ENCODE measurements around the gene SLC5A10. TPM values are rescaled to one million over a fixed set of nuclear protein-coding genes. Genes with fewer than 3 reads are reported as not detected.
"Not testable (repeated sequence)": the region's sequence is repeated elsewhere in the genome, so short reads cannot be mapped to it uniquely, and the experiment has no call there.

SLC5A10 gene
- total RNA-seq, 1 donor from 2014 or later, result not detected

DNA sequence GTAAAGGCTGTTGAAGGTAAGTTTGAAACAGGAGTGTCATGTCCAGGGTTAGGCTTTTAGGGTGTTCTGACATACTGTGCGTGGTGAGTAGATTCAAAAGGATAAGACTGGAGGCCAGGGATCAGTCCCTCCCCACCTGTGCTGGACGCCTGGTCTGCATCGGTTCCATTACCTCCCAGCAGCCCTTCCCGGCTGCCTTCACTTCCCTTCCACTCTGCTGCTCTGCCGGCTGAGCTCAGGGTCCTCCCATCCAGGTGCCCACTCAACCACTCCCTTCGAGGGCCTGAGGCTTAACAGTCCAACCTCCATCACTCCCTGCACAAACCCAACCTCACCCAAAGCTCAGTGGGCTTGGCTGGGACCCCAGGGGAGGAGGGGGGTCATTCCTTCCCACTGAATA is 4.1 kb upstream of the SLC5A10 start:
- DNase-seq, result no peak

DNA sequence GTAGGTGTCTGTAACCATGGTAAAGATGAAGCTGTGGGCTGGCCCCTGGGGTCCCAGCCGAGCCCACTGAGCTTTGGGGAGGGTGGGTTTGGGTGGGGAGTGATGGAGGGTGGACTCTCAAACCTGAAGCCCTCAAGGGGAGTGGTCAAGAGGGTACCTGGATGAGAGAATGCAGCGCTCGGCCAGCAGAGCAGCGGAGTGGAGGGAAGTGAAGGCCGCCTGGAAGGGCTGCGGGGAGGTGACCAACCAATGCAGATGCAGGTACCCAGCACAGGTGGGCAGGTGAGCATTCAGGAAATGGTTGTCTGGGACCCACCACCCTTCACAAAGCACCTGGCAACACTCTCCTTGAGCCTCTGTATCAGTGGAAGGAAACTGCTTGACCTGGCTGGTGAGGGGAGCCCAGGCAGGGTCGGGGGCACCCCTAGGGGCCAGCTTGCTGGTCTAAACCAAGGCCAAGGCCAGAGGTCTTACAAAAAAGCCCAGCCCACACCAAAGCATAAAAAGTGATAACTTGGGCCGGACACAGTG is 3.4 kb upstream of the SLC5A10 start:
- no peak for DNase-seq

DNA sequence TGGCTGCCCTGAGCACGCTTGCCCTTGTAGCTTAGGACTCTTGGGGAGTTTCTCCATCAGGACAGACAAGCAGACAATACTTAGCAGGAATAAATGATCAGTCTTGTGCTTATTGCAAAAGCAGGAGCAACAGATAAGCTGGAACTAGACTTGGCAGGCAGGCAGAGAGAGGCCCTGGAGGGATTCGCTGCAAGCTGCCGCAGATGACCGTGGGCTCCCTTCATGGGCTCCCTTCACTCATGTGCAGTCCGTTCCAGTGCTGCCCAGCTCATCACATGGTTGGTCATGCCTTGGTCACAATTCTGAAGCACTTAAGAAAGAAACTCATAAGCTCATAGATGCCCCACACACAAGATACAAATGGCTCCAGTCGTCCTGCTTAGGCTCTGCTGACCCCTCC is 2.4 kb upstream of the SLC5A10 start:
- DNase-seq, result no peak

DNA sequence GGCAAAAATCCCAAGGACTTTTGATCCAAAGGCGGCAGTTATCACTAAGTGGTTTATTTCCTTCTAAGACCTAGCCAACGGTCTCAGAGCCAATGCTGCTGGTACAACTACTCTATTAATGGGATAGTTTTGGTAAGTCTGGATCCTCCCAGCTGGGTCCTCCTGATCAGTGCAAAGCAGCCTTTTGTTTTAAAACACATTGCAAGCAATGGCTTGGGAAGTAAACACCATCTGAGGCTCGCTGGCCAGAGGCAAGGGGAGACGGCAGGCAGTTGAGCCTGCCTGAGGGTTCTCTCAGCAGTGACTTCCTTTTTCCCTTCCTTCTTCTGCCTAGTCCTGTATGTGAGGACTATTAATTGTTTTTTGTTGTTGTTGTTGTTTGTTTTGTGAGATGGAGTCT is 1.6 kb upstream of the SLC5A10 start:
- no peak for DNase-seq

DNA sequence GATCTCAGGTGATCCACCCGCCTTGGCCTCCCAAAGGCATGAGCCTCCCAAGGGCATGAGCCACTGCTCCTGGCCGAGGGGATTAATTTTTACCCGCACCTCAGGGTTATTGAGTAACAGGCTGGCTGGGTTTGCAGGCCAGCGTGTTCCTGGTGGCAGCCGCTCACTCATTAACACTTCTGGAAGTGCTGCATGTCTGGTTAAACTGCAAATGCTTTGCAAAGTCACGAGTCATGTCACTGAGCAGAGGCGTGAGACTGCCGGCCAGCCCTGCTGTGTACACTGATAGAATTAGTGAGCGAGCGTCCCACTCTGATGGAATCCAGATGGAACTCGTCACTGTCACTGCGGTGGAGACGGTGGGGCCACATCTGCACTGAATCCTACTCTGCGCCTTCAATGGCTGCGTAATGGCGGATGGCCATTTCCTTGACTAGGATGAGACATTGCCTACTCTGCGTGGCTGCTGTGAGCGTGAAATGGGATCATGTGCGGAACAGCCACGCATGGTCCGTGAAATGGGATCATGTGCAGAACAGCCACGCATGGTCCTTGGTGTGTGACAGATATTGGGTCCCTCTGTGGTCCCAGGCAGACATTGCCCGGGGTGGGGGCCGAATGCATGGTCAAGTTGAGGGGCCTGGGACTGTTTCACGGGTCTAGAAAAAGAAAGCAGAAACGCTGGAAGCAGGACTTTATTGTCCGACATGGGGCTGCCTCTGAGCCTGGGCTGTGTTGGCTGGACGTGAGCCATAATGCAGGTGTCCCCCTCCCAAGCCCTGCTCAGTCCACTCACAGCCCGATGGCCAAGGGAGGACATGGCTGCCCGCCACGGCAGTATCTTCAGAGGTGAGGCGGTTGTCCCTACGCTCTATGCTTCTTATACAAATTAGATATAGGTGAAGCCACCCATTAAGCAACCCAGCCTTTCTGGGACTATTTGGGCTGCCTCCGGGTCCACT is 740 bp upstream of the SLC5A10 start:
- DNase-seq, result no peak

DNA sequence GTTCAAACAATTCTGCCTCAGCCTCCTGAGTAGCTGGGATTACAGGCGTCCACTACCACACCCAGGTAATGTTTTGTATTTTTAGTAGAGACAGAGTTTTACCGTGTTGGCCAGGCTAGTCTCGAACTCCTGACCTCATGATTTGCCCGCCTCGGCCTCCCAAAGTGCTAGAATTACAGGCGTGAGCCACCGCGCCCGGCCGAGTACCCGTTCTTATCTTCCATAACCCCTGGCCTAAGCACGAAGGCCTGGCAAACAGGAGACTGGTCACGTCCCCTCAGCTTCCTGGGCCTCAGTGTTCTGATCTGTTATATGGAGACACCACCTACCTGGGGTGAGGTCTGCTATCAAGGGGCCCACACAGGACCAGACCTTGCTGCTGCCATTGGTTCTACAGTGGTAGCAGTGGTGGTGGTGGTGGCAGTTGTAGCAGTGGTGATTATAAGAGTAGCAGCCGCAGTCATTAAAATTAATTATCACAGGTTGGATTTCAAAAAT is 1.3 kb downstream of the SLC5A10 start:
- no peak for DNase-seq

DNA sequence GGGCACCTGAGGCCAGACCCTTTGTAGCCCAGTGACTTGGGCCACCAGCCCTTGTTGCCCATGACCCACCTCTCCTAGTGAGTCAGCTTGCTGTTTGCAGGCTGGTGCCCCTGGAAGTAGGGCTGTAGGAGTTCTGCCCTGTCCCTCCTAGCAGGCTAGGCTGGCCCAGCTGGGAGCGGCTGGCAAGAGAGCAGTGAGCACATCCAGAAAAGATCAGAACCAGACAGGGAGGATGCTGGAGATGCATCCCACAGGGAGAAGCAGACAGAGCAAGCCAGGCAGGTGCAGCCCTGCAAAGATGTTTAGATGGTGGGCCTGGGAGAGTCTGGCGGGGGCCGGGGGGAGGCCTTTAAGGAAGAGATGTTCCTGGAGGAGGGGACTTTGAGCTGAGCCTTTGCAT is 2.4 kb downstream of the SLC5A10 start:
- no peak for DNase-seq

DNA sequence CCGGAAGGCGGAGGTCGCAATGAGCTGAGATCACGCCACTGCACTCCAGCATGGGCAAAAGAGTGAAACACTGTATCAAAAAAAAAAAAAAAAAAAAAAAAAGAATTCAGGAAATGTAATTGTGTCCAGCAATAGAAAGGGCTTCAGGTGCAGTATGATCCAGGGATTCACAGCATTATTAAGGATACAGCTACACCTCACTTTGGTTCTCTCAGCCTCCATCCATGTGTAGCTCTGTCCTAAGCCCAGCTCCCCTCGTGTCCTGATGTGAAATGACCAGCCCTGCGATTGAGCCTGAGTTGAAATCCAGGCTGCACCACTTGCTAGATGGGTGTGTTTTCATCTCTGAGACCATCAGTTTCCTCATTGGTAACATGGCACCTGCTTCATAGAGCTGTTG is 3.0 kb downstream of the SLC5A10 start:
- no peak for DNase-seq

DNA sequence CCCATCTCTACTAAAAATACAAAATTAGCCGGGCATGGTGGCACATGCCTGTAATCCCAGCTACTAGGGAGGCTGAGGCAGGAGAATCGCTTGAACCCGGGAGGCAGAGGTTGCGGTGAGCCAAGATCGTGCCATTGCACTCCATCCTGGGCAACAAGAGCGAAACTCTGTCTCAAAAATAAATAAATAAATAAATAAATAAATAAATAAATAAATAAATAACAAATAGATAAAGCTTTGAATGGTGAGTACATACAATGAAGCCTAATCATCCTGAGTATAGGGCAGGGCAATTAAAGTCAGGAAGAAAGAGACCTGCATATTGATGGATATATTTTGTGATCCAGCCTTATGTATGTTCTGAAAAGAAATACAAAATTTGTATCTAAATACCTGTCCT is 4.1 kb downstream of the SLC5A10 start:
- DNase-seq, result not testable (repeated sequence)

DNA sequence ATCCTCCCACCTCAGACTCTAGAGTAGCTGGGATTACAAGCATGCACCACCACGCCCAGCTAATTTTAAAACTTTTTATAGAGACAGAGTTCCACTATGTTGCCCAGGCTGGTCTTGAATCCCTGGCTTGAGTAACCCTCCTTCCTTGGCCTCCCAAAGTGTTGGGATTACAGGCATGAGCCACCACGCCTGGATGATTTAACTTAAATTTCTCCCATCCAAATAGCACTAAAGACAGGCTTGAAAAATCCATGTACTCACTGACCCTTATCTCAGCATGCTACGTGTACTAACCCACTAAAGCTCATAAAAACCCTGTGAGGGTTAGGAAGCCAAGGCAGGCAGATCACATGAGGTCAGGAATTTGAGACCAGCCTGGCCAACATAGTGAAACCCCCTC is 4.6 kb downstream of the SLC5A10 start:
- DNase-seq, result no peak

DNA sequence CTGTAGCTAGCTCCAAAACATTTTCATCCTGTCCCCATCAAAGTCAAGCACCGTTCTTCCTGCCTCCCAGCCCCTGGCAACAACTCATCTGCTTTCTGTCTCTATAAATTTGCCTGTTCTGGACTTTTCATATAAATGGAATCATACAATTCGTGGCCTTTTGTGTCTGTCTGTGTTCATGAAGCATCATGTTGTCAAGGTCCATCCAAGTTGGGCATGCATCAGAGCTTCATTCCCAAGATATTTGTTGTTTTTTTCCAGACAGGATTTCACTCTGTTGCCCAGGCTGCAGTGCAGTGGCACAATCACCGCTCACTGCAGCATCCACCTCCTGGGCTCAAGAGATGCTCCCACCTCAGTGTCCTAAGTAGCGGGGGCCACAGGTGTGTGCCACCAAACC is 5.9 kb downstream of the SLC5A10 start:
- no peak for DNase-seq

DNA sequence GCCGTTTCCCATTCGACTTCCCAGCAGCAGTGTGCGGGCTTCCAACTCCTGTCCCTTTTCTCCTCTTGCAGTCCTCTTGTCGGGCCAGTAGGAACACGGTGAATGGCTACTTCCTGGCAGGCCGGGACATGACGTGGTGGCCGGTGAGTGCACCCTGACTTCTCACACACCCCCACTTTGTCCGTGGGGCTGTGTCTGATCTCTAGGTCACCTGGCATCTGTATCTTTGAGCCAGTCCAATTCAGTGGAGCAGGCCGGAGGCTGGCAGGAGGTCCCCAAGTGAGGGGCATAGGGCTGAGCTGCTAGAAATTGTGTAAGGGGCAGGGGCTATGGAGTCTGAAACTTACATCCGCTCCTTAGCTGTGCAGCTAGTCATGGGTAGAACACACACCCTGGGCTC is 6.6 kb downstream of the SLC5A10 start:
- no peak for DNase-seq

DNA sequence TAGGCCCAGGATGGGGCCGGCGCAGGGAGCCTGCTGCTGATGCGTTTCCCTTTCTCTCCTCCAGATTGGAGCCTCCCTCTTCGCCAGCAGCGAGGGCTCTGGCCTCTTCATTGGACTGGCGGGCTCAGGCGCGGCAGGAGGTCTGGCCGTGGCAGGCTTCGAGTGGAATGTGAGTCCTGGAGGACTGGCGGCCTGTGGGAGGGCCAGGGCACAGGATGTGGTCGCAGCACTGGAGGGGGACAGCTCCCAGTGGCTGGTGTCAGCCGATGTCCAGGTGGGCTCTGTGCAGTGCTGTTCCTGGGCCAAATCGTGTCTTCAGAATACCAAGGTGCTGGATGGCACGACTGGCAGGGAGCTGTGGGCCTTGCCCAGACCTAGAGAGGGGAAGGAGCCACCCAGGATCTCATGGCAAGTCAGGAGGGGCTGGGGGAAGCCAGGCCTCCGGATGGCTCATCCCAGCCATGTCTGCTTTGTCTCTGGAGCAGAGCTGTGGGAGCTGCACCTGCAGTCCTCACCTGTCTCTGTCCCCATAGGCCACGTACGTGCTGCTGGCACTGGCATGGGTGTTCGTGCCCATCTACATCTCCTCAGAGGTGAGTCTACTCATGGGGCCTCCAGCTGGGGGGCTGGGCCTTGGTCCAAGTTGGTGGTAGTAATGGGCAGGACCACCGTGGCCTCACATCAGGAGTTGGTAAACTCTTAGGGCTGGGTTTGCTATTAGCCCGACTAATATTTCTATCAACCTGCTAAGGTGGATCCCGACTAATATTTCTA is 7.3 kb downstream of the SLC5A10 start:
- no peak for DNase-seq

DNA sequence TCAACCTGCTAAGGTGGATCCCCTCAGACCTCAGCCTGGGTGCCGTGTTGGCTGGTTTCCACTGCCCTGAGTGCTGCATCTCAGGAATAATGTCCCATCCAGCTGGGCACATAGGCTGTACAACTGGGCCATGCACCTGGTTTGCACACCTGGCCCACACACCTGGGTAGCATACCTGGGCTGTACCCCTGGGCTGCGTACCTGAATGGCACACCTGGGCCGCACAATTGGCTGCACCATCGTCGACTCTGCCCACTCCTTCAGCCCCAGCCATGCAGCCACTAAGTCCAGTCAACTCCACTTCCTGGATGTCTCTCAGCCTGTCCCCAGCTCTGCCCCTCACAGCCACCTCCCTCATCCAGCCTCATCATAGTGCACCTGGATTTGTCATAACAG is 7.9 kb downstream of the SLC5A10 start:
- no peak for DNase-seq

DNA sequence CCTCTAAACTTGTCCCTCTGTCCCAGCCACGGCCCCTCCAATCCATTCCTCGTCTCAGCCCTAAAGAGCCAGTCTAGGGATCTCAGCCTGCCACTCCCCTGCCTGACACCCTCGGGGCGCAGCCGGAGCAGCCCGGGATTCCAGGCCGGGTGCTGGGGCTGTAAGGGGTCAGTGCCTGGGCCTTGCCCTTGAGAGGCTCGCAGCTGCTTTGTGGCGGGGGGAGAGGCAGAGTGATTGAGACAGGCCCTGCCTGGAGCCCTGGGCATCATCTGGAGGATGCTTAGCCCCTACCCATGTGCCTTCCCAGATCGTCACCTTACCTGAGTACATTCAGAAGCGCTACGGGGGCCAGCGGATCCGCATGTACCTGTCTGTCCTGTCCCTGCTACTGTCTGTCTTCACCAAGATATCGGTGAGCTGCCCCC is 8.3 kb downstream of the SLC5A10 start:
- no peak for DNase-seq

DNA sequence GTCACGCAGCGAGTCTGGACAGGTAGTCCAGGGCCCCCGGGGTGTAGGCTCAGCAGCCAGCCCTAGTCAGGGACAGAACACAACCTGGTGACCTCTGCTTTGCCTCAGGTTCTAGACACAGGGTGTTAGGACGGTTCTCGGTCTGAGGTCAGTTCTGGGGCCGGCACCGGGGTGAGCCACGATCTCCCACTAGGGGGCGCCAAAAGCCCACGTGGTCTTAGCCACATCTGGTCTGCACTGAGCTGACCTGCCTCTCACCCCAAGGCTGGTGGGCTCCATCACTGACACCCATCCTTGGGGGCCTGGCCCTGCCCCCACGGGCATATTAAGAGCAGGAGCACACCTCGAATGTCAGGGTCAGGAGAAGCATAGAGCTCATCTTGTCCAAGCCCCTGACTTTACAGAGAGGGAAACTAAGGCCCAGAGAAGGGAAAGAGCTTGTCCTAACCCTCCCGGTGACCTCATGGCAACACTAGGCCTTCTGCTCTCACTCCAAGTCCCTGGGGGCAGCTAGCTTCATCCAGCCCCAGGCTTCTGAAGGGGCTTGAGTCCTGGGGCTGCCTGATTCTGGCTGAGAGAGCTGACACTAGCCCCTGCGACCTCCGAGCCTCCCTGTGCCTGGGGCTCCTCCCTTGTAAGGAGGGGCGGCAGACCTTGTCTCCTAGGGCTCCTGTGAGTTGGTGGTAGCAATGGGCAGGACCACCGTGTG is 9.0 kb downstream of the SLC5A10 start:
- DNase-seq, result peak; percentile 15

DNA sequence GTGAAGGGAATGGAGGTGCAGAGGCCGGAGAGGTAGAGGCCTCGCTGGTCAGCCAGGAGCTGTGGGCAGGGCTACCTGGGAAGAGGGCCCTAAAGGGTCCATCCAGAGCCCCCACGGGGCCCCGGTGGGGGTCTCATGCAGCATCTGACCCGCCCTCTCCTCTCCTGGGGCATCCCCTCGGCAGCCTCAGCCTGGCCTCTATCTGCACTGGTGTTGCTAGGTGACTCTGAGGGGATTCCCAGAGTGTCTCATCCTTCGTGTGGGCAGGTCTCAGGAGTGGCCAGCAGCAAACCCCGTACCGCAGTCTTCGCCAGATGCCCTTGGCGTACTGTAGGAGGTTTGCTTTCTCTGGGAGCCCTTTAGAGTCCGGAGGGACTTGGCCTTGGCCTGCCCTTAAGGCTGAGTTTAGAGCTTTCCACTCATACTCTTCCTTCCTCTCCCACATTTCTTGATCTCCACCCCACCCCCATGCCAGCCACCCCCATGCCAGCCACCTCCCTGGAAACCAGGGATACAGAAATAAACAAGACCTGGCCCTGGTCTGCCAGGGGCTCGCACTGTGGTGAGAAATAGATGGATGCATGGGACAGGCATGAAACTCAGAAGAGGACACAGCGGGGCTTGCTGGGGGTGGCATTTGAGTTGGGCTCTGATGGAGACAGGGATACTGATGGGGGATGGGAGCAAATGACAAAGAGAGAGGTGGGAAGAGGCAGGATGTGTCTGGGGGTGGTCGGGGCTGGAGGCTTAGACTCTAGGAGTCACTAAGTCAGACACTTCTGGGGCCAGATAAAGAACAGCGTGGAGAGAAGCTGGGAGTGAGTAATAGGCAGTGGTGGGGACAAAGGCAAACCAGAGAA is 9.9 kb downstream of the SLC5A10 start:
- DNase-seq, result no peak

DNA sequence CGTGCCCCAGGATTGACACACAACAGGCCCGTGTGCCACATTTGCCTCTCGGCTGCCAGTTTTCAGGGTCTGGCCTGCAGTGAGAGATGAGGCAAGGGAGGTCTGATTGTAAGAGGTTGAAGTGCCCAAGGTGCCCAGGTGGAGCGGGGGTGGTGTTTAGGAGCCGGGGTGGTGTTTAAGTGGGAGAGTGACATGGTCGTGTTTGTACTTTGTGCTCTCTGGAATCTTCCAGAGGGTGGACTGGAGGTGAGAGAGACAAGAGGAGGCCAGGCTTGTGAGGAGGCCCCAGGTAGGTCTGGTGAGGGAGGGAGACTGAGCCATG is 10.5 kb downstream of the SLC5A10 start:
- no peak for DNase-seq

DNA sequence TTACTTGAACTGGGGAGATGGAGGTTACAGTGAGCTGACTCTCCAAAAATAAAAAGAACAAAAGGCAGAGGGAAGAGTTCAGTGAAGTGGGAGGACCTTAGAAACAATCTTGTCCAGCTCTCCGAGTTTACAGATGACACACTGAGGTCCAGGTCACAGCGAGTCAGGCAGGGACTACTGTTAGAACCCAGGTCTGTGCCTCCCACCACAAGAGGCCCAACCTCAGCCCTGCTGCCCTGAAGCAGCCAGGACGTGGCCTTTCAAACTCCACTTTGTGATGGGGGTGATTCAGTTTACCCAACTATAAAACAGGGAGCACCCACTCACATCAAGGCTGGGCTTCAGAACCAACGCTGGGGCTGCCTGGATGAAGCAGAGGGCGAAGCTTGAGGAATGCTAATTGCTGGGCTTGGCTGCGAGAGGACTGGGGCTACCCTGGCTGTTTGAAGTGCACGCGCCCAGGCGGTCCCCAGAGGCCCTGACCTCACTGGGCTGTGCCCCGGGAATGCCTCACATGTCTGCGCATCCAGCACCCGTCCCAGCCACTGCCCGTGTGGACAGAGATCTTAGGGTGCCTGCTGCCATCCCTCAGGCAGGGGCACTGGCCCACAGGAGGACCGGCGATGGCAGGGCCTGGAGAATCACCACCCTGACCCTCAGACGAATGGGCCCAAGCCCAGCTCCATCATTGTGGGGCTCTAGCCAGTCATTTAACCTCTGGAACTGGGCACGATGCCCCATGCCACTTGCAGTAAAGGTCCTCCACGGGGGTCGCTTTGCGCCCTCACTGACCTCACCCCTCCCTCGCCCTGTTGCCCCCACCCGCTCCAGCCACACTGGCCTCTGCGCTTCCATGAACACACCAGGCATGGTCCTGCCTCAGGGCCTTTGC is 11.4 kb downstream of the SLC5A10 start:
- DNase-seq, result no peak

DNA sequence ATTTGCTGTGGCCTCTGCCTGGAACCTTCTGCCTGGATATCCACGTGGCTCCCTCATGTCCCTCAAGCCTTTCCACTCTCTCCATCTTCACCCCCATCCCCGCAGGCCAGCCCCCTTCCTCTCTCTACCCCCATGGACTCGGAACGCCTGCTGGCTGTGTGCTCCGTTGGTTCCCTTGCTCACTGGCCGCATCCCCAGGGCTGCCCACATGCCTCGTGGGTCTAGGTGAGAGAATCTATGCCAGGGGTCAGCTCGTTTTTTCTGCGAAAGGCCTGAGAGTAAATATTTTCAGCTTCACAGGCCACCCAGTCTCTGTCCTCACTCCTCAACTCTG is 12.0 kb downstream of the SLC5A10 start:
- no peak for DNase-seq

DNA sequence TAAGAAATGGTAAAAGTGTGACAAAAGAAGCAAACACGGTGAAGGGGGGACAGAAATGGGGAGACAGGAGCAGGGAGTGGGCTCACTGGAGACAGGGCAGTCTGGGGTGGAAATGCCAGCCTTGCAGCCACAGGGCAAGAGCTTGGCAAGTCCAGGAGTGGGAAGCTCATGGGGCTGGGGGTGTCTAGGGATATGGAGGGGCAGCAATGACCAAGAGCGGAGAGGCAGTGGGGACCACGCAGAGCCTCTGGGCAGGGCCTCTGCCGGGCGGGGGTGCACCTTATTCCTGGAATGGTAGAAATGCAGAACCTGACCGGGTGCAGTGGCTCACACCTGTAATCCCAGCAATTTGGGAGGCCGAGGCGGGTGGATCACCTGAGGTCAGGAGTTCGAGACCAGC is 12.6 kb downstream of the SLC5A10 start:
- no peak for DNase-seq
